HCT116 (cell line): Measurements from ENCODE around the gene PNO1.

Source experiments
- CTCF ChIP-seq, 3 experiments: fragments of 200-600 bp in 1 of 3; sonication (generic) in 1 of 3; IDR thresholded peaks in 2 of 3; conservative IDR thresholded peaks in 1 of 3; 2 replicates each; pipeline ENCODE4 v1.5.1; 2012 to 2017; ENCODE audit warnings: low read depth in 2 of 3, low read length in 2 of 3, antibody characterized with exemption in 1 of 3, borderline replicate concordance in 1 of 3, control low read depth in 1 of 3, mild to moderate bottlenecking in 1 of 3, mixed read lengths in 1 of 3, mixed run types in 1 of 3, moderate library complexity in 1 of 3; ENCODE audit not compliant: insufficient read depth in 1 of 3
- EZH2 ChIP-seq: fragments of 200-600 bp; sonication (generic); IDR thresholded peaks from 2 replicates; pipeline ENCODE4 v1.6.1; 2017; ENCODE audit warnings: antibody characterized with exemption, mixed run types
- POLR2A ChIP-seq: IDR thresholded peaks from 2 replicates; pipeline ENCODE4 v1.7.0; 2011; ENCODE audit warnings: borderline replicate concordance; ENCODE audit not compliant: insufficient read depth, insufficient read length; ENCODE audit errors: extremely low read depth
- REST ChIP-seq: IDR thresholded peaks from 2 replicates; pipeline ENCODE4 v1.6.1; 2012; ENCODE audit warnings: low read depth
- TCF7L2 ChIP-seq: IDR thresholded peaks from 2 replicates; pipeline ENCODE4 v1.7.0; 2011; ENCODE audit warnings: borderline replicate concordance, inconsistent platforms; ENCODE audit not compliant: insufficient read depth, insufficient read length; ENCODE audit errors: extremely low read depth

- TF ChIP-seq POLR2A = no peak
- TF ChIP-seq CTCF (IDR thresholded peaks at IDR 0.05 in 2 of 3, conservative IDR thresholded peaks at IDR 0.05 in 1 of 3; ENCODE audit: borderline replicate concordance in 1 of 3, insufficient read depth in 1 of 3, low read depth in 2 of 3, low read length in 2 of 3) = no peak
- no peak for TF ChIP-seq EZH2
- no peak for TF ChIP-seq TCF7L2
- no peak for TF ChIP-seq REST
Observed at GRCh38 chr2:68187329-68187728, 29.6 kb downstream of the PNO1 start.
